HG03457 (cell line): ENCODE results near the gene IL10RA.
A peak's percentile ranks its signal among the peaks of the same experiment; 100 is the strongest.
"Not testable (repeated sequence)": the region's sequence is repeated elsewhere in the genome, so short reads cannot be mapped to it uniquely, and the experiment has no call there.

Source experiments
- ATAC-seq: cut with Tn5 transposase; IDR thresholded peaks from one replicate; pipeline ENCODE4 v1.9.1; 2021; ENCODE audit warnings: moderate number of reproducible peaks; ENCODE audit not compliant: unreplicated experiment

The IL10RA gene

DNA sequence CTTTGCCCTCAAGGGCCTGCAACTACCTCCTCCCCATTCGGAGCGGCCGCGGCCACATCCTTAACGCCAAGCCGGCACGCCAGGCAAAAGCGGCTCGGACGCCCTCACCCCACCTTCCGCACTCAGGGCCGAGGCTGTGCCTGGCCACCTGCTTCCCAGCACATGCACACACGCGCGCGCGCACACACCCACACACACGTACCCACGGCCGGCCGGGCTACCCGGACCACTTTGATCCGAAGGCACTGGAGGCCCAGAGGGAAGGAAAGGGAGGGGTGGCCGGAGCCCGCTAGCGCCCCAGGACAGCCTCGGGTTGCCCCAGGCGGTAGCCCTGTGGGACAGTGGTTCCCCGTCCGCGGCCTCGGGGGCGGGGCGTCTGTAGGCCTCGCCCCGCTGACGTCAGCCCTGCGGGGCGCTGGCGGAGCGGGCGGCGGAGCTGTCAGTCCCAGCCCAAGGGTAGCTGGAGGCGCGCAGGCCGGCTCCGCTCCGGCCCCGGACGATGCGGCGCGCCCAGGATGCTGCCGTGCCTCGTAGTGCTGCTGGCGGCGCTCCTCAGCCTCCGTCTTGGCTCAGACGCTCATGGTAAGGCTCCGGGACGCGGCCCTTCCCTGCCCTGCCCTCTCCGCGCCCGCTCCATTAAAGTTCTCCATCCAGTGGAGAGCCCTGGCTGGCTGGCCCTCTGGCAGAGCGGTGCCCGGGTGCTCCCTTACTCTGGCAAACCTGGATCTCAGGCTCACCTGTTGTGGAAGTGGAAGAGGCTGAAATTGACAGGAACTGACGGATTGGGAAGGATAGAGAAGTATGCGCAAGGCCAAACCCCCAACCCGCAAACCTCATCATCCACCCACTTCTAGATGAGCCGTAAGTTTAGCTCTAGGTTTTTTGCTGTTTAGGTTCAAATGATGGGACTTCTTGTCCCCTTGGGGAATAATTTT, at the start of gene IL10RA:
Gene IL10RA, plus strand, starts transcription at position 442 of the 935 bp plus-strand sequence. Its CDS starts 74 bp downstream, at position 516.
- peak; percentile 75 for ATAC-seq

DNA sequence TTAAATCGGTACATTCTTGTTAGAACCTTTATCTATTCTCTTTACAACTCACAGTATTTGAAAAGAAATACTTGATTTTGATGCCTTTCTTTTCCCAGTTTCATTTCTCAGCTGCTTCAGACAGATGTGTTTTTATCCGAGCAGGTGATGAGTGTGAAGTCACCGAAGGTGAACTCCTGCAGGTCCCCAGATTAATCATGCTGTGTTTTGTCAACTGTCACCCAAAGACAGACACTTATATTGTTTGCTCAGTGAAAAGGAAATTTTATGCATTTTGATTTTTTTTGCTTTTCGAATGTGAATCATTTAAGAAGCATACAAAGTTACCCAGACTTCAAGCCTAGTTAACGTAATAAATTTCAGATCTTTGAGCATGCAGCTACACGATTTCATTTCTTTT, 49.2 kb upstream of the IL10RA start:
- ATAC-seq = no peak

DNA sequence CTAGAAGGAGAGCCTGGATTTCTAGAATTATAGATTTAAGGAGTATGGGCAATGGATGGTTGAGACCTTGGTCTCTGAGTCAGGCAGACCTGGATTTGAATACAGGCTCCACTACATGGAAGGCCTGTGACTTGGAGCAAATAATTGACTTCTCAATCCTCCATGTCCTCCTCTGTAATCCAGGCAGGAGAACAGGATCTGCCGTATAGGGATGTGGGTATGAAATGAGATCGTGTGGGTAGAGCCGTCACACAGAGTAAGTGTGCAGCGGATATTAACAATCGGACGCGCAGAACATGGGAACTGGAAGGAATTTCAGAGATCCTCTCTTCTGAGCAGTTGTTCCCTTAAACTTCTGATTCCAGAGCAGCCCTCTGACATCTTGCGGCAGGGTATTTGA, 45.5 kb upstream of the IL10RA start:
- ATAC-seq = no peak

DNA sequence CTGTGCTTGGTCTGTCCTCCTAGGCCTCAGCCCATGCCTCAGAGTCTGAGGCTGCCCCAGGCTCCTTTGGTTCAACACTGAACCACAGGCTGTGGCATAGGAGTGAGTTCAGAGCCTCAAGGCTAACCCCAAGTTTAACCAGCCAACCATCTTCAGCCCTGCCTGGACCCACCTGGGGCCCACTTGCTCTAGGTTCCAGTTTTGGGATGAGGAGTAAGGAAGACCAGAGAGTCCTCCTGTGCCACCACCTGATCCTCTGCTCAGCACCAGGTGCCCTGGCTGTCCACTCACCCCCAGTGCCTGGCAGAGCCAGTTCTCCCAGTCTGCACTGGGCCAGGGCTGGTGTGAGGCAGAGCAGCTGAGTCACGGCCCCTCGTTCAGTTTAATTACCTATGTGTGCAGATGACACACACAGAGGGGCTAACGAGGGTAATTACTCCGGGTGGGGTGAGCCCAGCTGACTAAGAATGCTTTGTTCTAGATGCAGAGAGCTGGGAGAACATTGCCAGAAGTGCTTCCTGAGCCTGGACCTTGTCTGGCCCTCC, 45.0 kb upstream of the IL10RA start:
- ATAC-seq = no peak

DNA sequence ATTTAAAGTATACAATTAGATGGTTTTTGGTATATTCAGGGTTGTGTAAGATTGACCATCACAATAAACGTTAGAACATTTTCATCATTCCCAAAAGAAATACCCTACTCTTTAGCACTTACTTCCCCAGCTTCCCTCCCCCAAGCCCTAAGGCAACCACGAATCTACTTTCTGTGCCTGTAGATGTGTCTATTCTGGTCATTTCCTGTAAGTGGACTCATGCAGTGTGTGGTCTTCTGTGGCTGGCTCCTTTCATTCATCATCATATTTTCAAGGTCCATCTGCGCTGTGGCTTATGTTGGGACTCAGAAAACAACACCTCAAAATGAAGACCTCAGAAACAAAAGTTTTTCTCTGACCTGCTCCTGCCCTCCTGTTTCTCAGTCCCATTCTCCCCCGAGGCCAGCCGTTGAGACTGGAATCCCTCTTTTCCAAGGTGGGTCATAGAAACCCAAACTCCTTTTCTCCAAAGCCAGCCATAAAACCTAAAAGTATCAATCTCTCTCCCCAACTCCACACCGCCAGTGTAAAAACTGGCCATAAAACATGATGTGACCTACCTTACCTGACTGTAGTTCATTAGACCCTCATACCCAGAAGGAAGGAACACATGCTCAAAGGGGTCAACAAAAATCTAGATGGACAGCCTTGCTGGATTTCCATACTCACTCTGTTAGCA, 44.1 kb upstream of the IL10RA start:
- ATAC-seq = no peak

DNA sequence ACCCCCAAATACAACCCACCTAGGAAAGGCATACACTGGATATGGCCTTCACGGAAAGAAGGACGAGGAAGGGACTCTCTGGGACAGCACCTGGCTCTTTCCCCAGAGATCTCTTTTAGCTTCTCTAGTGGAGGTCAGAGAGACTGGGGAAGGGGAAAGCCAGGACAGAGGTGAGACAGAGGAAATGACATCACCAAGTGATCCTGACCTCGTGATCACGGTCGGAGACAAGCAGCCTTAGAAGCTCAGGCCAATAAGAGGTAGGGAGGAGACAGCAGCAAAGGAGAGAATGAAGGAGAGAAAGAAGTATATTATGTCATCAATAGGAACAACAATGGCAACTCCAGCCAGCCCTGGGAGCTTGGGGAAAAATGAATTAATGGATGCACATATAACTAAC, 41.6 kb upstream of the IL10RA start:
- no peak for ATAC-seq

DNA sequence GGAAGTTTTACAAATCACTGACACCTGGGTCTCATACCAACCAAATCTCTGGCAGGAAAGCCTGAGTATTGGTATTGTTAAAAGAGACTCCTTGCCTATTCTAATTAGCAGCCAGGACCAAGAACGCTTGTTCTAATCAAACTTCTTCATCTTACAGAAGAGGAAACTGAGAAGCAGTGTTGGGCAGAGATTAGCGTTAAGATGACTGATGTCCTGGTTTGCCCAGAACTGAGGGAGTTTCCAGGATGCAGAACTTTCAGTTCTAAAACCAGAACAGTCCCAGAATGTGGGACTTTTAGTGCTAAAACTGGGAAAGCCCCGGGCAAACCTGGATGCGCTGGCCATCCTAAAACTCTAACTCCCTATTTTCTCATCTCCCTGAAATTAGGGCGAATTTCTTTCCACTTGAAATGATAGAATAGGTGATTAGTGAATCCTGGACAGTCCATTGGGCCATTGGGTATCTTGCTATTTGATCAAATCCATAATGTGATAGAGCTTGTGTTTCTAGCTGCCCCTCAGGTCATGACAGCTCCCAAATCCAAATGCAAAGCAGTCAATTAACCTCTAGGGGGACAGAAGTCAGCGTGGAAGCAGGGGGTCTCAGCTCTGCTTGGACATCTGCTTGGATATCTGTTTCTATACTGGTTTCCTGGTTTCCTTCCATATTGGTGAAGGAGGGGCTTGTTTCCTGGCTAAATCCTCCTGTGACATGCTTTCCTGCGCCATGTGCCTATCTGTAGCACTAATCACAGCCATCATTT, 41.0 kb upstream of the IL10RA start:
- no peak for ATAC-seq

DNA sequence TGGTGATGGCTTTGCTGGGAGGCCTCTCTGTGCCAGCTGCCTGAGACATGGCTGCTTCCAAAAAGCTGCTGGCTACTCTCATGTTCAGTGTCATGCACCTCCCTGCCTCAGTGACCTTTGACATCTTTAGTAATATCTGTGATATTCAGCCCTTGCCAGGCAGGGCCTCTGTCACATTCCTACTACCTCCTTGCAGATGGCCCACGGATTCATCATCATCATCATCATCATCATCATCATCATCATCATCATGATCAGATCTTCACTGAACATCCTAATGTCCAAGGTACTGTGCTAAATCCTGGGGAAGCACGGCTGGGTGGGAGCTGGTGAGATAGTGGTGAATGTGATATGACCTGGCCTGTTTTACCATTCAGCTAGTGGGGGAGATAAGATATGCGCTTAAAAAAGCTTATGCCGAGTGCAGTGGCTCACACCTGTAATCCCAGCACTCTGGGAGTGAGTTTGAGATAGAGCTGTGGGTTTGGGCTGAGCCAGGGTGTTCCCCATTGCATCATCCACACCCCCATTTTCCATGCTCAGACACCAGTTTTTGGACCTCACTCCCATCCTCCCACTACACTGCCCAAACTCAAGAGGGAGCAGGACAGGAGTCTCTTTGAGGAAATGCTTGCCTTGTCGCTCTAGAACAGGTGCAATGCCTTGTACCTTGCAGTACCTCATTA, 39.9 kb upstream of the IL10RA start:
- no peak for ATAC-seq

DNA sequence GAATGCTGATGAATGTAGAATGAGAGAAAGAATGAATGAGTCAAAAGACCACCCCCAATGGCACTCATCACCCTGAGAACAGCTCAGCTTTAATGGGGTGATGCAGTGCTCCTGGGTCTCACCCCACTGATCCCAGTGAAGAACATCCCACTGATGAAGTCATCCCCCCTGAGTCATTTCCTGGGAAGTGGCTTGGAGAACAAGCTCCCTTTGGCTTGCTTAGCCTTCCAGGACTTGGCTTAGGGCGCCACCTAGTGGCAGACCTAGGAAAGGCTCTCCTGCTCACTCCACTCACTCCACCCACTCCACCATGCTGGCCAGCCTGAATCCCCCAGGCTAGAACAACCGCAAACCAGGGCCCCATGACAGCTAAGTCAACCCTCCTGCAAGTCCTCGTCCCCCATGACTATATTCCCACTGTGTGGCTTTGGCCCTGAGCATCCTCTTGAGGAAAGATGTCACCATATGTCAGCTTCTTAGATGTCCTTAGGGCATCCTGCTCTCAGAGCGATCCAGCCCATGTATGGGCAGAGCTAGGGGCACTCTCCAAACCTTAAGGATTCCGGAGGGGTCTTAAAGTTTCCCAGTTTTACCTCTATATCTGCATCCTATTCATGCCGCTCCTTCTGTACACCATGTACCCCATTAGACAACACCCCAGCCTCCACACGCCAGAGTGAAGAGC, 39.2 kb upstream of the IL10RA start:
- no peak for ATAC-seq

DNA sequence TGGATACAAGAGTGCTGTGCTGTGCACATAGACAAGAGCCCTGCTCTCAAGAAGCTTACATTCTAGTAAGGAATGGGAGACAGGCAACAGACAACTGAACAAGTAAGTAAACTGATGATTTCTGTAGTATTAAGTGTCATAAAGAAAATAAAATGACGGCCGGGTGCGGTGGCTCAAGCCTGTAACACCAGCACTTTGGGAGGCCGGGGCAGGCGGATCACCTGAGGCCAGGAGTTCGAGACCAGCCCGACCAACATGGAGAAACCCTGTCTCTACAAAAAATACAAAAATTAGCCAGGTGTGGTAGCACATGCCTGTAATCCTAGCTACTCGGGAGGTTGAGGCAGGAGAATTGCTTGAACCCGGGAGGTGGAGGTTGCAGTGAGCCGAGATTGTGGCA, 38.4 kb upstream of the IL10RA start:
- ATAC-seq = not testable (repeated sequence)

DNA sequence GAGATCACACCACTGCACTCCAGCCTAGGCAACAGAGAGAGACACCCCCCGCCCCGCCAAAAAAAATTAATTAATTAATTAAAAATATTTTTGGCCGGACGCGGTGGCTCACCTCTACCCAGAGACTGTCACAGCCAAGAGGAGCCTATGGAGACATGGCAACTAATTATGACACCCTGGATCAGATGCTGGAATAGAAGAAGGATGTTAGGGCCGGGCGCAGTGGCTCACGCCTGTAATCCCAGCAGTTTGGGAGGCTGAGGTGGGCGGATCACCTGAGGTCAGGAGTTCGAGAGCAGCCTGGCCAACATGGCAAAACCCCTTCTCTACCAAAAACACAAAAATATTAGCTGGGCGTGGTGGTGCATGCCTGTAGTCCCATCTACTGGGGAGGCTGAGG, 37.7 kb upstream of the IL10RA start:
- ATAC-seq = not testable (repeated sequence)

DNA sequence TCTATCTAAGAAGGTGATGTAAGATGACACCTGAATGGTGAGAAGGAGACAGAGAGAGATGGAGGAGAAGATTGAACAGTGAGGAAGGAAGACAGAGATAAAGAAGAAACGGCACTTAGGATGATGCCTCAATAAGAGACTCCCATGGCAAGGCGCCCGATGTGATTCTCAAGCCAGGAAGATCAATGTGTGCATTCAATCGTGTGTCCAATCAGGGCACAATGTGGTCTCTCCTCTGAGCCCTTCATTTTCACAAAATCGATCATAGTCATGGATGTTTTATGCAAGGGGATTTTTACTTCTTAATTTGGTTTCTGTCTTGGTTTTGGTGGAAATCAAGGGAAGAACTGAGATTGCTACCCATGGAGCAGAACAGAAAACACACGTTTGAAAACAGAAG, 37.1 kb upstream of the IL10RA start:
- no peak for ATAC-seq

DNA sequence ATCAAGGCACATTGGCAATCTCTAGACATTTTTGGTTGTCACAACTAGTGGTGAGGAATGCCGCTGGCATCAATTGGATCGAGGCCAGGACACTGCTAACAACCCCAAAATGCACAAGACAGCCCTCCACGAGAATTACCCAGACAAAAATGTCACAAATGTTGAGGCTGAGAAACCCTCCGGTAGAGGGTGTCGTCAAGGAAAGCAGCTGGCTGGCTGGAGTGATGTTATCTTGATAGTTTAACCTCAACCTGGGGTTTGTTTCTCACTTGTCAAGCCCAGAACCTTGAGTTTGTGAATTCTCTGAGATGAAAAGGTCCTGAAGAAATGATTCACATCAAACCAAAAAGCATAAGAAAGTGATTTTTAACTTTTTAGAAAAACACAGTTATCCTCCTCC, 35.9 kb upstream of the IL10RA start:
- ATAC-seq = no peak

DNA sequence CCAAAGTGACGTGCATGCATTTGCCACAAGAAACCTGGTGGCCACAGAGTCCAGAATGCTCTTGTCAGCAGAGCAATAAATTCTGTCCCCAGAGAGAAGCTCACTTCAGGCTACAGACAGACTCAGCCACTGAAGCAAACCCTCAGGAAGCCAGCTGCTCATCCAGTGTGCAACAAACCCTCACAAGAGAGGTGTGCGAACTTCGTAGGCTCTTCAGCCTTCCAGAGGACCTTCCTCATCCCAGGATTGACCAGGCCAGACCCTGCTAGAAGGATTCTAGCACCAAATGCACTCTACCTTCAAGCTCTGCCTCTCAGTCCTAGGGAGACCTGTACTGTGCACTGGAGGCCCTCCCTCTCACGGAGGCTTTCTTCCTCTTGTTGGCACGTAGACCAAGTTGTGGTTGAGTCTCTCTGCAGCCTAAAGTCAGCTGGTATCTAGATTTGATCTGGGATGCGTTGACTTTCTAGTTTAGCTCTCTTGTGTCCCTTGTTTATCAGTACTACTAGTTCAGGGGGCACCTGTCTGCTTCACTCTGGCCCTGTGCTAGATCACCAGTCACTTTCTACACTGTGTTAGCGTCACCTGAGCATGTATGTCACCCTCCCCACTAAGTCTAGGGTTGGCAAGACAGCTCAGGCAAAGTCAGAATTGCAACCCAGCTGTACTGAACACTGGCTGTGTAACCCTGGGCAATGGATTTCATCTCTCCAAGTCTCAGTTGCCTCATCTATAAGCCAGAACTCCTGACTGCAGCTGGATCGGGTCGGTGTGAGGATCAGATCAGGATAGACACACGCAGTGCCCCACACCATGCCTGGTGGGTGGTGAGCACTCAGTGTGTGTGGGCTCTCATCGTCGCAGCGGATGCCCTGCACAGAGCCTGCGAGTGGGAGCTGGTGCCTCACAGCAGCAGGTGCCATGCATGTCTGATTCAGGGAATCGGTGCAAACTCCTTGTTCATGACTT, 34.9 kb upstream of the IL10RA start:
- ATAC-seq = no peak

DNA sequence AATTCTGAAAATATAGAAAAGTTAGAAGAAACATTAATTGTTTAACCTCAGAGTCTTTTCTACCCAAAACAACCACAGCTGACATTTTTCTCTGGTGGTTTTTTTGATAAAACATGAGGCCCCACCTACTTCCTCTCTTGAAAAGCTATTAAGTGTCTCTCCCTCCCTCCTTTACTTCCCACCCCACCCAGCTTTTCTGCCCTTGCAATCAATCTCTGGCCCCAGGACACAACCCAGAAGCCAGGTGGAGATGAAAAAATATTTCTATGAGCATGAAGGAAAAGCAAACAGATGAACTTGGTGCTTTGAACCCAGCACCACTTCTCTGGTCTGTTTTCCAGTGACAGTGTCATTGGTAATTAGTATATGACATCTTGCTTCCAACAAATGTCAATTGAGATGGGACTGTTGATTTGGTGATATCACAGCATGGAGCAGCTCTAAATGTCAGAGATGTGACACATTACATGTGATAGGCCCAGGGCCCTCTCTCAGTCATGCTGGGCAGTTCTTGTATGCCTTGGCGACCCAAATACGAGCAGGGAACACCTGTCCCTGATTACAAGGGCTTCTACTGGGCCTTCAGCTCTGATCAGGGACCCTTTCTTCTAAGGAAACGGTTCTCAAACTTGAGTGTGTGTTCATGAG, 33.0 kb upstream of the IL10RA start:
- ATAC-seq = no peak

DNA sequence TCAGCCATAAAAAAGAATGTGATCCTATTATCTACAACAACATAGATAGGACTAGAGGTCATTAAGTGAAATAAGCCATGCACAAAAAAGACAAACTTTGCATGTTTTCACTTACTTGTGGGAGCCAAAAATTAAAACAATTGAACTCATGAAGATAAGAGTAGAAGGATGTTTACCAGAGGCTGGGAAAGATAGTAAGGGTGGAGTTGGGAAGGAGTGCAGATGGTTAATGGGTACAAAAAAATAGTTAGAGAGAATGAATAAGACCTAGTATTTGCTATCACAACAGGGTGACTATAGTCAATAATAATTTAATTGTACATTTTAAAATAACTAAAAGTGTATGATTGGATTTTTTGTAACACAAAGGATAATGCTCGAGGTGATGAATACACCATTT, 27.2 kb upstream of the IL10RA start:
- no peak for ATAC-seq

DNA sequence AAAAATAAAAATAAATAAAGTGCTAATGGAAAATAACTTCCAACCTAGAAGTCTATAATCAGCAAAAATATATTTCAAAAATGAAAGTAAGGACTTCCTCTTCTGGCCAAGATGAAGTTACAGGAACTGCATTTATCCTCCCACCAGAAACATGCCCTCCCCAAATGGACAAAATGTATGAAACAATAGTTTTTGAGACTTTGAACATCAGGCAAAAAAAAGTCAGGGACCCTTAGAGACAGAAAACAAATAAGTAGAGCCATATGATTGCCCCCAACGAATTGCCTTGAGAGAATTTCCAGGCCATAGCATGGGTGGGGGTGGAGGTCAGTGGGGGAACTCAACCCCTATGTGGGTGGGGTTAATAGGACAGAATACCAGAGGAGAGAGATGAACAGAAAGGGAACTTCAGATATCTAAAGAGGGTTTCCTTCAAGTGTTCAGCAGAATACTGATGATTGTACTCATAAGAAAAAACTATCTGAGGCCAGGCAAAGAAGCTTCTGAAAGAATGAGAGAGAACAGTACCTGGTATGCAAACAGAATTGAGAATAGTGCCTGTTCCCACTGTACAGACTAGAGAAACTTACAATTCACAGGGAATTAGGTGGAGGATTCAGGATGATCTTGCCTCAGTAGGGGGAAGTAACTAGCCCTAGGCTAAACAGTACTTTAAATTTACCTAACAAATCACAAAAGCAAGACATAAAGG, 26.6 kb upstream of the IL10RA start:
- no peak for ATAC-seq

DNA sequence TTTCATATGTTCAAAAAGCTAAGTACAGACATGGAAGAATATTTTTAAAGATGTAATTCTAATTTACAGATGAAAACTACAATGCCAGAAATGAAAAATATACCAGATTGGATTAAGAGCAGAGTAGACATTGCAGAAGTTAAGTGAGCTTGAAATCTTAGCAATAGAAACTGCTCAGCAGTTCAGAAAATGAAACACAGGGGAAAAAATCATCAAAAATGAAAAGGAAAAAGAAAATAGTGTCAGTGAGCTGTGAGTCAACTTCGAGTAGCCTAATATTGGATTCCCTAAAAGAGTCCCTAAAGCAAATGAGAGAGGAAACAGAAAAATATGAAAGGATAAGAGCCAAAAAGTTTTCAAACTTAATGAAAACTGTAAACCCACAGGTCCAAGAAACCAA, 25.8 kb upstream of the IL10RA start:
- ATAC-seq = no peak
